GM18858 (cell line): ENCODE results near the gene MYL6.
"Not testable (repeated sequence)": the region's sequence is repeated elsewhere in the genome, so short reads cannot be mapped to it uniquely, and the experiment has no call there.

Source experiments
- ATAC-seq: cut with Tn5 transposase; IDR thresholded peaks from one replicate; pipeline ENCODE4 v1.9.1; 2021; ENCODE audit not compliant: unreplicated experiment

The MYL6 gene

DNA sequence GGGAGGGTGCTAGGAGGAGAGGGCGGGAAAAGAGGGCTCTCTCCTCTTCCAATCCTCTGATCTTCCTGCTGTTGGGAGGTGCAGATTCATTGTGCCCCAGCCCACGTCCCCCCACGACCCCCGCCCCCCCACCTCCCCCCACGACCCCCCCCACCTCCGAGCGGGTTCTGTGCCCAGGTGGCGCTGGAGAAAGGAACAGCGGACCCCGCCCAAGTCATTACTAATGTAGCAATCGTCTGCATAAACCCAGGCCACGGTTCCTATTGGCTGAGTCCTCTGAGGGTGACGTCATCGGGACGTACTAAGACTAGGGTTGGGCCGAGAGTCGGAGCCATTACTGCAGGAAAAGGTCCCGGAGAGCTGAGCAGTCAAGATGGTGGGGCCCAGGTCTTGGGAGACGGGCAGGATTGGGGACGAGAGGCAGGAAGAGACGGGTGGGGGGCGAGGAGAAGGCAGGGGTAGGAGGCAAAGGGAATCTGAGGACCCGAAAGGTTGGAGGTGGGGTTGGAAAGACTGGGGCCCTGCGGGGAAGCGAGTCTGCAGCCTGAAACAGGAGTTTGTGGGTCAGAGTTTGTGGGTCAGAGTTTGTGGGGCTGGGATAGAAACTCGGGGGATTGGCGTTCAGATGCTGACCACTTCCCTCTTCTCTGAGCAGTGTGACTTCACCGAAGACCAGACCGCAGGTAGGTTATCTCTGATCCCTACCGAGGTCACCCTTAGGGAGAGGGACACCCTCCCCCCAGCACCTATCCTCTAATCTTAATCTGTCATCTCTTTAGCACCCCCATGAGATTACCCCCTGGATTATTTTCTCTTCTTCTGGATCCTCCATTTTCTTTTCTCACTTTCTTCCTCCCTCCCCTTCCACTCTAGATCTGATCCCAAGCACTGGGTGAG lies at the start of gene MYL6:
Gene MYL6 (plus strand): TSS at position 331 of the 897 bp plus-strand sequence. CDS start 43 bp downstream, at position 374.
- peak; percentile 74 for ATAC-seq

GRCh38 chr12:56110571-56110970 lies 47.6 kb upstream of the MYL6 start:
- no peak for ATAC-seq

- ATAC-seq, result no peak
These were observed 44.1 kb upstream of the MYL6 start for GRCh38 chr12:56114084-56114483.

GRCh38 chr12:56115329-56115728 lies 42.8 kb upstream of the MYL6 start:
- ATAC-seq, result no peak

GRCh38 chr12:56116267-56117081 lies 41.7 kb upstream of the MYL6 start, which contains the start of gene RPL41:
Gene RPL41, plus strand, starts transcription at chr12:56116633.
- ATAC-seq, result peak; percentile 21

- ATAC-seq, result not testable (repeated sequence)
These were observed 41.0 kb upstream of the MYL6 start for GRCh38 chr12:56117082-56117706.

DNA sequence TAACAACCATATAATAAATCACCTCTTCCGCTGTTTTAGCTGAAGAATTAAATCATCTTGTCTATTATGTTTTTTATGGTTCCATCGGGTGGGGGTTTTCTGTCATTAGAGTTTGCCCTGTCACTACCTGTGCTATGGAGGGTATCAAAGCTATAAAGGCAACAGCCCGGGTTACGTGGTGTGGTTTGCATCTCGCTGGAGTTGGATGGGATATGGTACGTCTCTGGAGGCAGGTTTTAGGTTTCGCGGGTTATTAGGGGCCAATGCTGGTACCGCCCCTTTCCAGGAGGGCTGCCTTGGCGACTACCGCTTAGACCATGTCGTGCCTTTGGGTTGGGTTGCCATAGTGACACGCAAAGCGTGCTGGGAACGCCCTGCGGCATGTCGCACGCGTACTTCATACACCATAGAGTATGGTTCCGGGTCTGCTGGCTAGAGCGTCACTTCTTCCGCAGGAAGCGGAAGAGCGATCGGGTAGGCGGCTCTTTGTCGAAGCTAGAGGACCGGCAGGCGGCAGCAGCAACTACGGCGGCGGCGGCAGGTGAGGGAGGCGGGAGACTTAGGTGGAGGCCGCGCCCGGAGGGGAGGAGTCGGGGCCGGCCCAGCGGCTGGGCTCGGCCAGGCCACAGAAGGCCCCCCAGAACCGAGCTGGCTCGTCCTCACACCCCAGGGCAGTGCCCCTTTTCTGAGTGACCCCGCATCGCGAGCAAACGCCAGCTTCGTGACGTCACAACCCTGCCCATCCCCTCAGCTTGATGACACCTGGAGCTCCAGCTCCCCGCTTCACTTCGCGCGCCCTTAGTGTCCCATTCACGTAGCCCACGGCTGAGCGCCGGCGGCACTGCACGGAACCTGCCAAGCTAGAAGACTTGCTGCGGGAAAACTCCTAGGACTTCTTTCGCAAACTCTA lies 40.1 kb upstream of the MYL6 start, which contains the start of gene ZC3H10:
Gene ZC3H10 (plus strand): TSS at position 489 of the 910 bp plus-strand sequence. CDS start 2,297 bp downstream, outside the sequence.
- peak; percentile 89 for ATAC-seq

- ATAC-seq, result peak; percentile 4
These were observed 39.3 kb upstream of the MYL6 start for GRCh38 chr12:56118688-56119357.

- no peak for ATAC-seq
These were observed 38.8 kb upstream of the MYL6 start for GRCh38 chr12:56119361-56119796.

DNA sequence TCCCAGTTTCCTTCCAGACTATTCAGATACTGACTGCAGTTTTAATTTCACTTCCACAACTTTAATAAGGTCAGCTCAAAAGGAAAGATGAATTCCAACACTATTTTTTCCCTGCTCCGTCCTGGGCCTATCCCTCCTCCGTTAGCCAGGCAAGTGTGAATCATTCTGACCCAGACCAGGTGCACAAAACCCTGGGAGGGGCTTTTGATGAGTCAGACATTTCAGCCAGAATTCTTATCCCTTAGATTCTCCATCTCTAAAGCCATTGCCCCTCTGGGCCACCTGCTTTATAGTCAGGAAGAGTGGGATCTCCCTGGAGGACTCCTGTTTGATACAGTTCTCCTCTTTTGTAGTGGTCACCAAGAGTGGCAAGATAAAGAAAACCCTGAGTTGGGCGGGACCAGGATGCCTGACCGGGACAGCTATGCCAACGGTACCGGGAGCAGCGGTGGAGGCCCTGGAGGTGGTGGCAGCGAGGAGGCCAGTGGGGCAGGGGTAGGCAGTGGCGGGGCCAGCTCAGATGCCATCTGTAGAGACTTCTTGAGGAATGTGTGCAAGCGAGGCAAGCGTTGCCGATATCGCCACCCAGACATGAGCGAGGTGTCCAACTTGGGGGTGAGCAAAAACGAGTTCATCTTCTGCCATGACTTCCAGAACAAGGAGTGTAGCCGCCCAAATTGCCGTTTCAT lies 37.9 kb upstream of the MYL6 start:
- ATAC-seq, result no peak

- no peak for ATAC-seq
These were observed 36.8 kb upstream of the MYL6 start for GRCh38 chr12:56121204-56121870.

DNA sequence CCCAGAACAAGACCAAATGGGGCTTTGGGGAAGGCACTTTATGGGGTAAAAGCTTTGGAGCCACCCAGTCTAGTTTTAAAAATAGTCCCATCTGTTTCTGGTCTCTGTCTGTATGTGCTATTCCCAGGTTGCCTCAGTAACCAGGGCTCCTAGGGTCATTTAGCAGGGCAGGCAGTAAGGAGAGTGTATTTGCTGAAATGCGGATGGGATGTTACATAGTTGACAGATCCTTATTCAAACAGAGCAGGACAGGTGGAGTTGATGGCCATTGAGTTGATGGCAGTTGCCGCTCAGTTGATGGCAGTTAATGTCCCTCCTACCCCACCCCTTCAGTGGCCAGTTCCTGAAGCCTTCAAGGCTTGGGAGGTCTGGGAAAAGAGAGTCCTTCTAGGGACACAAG lies 35.5 kb upstream of the MYL6 start:
- ATAC-seq, result no peak

- no peak for ATAC-seq
These were observed 34.0 kb upstream of the MYL6 start for GRCh38 chr12:56124133-56124532.

DNA sequence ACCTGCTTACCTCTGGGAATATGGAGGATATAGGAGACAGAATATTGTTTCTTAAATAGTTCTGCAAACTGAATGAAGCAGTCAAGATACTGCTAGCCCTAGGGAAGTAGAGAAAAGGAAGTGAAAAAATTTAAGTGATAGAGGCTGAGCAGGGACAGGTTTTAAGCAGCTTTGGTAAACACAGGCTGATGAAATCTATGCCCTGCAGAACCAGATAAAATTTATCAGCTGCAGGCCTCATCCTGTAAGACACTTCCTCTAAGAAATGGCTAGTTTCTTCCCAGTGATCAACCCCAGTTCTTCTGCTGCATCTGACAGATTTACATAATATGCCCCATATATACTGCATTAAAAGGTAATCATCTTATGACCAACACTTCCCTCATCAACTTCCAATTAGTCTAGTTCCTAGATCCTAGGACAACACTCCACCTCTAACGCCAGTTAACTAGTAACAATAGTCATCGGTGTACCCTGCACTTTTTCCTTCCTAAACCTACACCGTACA lies 31.4 kb upstream of the MYL6 start:
- ATAC-seq, result no peak

DNA sequence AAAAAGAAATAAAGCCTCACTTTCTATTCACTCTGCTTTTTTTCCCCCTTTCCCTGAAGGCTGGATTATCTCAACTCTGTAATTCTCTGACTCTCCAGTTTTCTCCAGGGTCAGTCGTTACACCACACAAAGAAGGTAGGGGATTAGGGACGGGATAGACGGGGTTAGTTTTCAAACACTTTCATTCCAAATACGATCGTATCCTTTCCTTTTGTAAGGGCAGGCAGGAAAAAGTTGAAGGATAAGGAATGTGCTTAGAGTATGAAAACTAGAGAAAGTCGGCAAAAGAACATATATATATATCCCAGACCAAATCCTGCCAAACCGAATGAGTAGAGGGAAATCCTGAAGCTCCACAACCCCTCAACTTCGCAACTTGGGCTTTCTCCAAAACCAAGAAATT lies 30.7 kb upstream of the MYL6 start:
- no peak for ATAC-seq

DNA sequence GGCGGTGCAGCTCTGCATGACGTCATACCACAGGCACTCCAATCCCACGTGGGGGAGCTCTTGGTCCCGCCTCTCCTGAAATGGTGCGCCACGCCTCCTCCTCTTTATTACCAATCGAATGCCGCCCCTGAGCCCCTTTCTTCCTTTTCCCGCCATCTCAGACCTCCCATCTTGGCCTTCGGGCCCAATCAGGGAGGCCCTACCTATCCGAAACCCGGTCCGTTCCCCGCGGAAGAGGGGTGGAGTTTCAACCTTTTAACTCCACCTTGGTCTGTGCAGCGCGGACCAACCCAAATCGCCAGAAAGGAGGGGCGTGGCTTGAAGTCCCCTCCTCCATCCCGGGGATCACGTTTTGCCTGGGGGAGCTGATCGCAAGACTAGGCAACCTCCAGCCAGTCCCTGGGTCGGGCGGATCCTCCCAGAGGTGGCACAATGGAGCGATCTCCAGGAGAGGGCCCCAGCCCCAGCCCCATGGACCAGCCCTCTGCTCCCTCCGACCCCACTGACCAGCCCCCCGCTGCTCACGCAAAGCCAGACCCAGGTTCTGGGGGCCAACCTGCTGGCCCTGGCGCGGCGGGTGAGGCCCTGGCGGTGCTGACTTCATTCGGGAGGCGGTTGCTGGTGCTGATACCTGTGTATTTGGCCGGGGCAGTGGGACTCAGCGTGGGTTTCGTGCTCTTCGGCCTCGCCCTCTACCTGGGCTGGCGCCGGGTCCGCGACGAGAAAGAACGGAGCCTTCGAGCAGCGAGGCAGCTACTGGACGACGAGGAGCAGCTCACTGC lies 30.1 kb upstream of the MYL6 start, which contains the start of gene ESYT1:
Gene ESYT1 (plus strand): TSS at position 380 of the 782 bp plus-strand sequence. CDS start 53 bp downstream, at position 433.
- peak; percentile 79 for ATAC-seq

- no peak for ATAC-seq
These were observed 29.4 kb upstream of the MYL6 start for GRCh38 chr12:56128670-56129205.
